Measurements from ENCODE around the gene EXOC6B. TPM values are rescaled to one million over a fixed set of nuclear protein-coding genes. Genes with fewer than 3 reads are reported as not detected.
A peak's percentile ranks its signal among the peaks of the same experiment; 100 is the strongest.

Gene EXOC6B
- total and polyA plus RNA-seq, 5 experiments from 2014 or later = 3.3 to 20.1 (median 3.4) TPM

- H3K9me3 Mint-ChIP-seq = no peaks in the 10 kb centered on the region
- H3K4me3 Mint-ChIP-seq = no peak overlapping the region
- no peaks in the 10 kb centered on the region for H3K4me1 Mint-ChIP-seq
- no peak for ATAC-seq
- no peak for DNase-seq
- H3K27ac Mint-ChIP-seq = no peak overlapping the region
- H3K36me3 Mint-ChIP-seq = peaks cover 0 to 10% (median 3%) of the 10 kb centered on the region in 3 donors
- POLR2A ChIA-PET = no interaction called here
- no peaks in the 10 kb centered on the region for H3K27me3 Mint-ChIP-seq
These were observed 81.8 kb downstream of the EXOC6B start for GRCh38 chr2:72744049-72744448.

GRCh38 chr2:72743481-72743880 lies 82.4 kb downstream of the EXOC6B start:
- Mint-ChIP-seq H3K9me3 (no peaks in the 10 kb centered on the region), H3K36me3 (peaks cover 0 to 12% (median 3%) of the 10 kb centered on the region in 3 donors), H3K4me3 (no peak overlapping the region), H3K27me3 (no peaks in the 10 kb centered on the region), H3K4me1 (no peaks in the 10 kb centered on the region), H3K27ac (no peak overlapping the region)
- ATAC-seq (no peak), DNase-seq (no peak)
- POLR2A ChIA-PET = no interaction called here

- DNase-seq (no peak), ATAC-seq (no peak)
- Mint-ChIP-seq H3K4me1 (peaks cover 0 to 2% (median 0%) of the 10 kb centered on the region in 4 donors), H3K36me3 (peaks cover 0 to 31% (median 5%) of the 10 kb centered on the region in 3 donors), H3K4me3 (no peak overlapping the region), H3K27me3 (no peaks in the 10 kb centered on the region), H3K9me3 (no peaks in the 10 kb centered on the region), H3K27ac (no peak overlapping the region)
- POLR2A ChIA-PET = no interaction called here
These were observed 87.7 kb downstream of the EXOC6B start for GRCh38 chr2:72738096-72738495.

GRCh38 chr2:72734432-72734831 lies 91.4 kb downstream of the EXOC6B start:
- peaks cover 0 to 40% (median 5%) of the 10 kb centered on the region in 3 donors for H3K36me3 Mint-ChIP-seq
- ATAC-seq (no peak), DNase-seq (no peak)
- H3K4me1 Mint-ChIP-seq = peaks cover 0 to 2% (median 0%) of the 10 kb centered on the region in 4 donors
- POLR2A ChIA-PET = interaction anchor here (0.5 kb wide), 1 partner anchor 145 kb away, joined by 3 read pairs; no protein-coding TSS in a partner anchor
- no peaks in the 10 kb centered on the region for H3K9me3 Mint-ChIP-seq
- no peak overlapping the region for H3K4me3 Mint-ChIP-seq
- no peaks in the 10 kb centered on the region for H3K27me3 Mint-ChIP-seq
- no peak overlapping the region for H3K27ac Mint-ChIP-seq

- Mint-ChIP-seq H3K9me3 (no peaks in the 10 kb centered on the region), H3K27ac (no peak overlapping the region), H3K36me3 (peaks cover under 1 to 27% (median 3%) of the 10 kb centered on the region in 3 donors), H3K27me3 (no peaks in the 10 kb centered on the region), H3K4me1 (peaks cover 0 to 2% (median 0%) of the 10 kb centered on the region in 4 donors), H3K4me3 (no peak overlapping the region)
- ATAC-seq = no peak
- DNase-seq = no peak
- POLR2A ChIA-PET = no interaction called here
These were observed 94.7 kb downstream of the EXOC6B start for GRCh38 chr2:72731116-72731515.

- POLR2A ChIA-PET = no interaction called here
- peaks cover 0 to 2% (median 0%) of the 10 kb centered on the region in 4 donors for H3K4me1 Mint-ChIP-seq
- H3K27me3 Mint-ChIP-seq = no peaks in the 10 kb centered on the region
- no peaks in the 10 kb centered on the region for H3K9me3 Mint-ChIP-seq
- no peak overlapping the region for H3K4me3 Mint-ChIP-seq
- H3K36me3 Mint-ChIP-seq = peaks cover 3 to 17% (median 4%) of the 10 kb centered on the region in 3 donors
- no peak overlapping the region for H3K27ac Mint-ChIP-seq
- DNase-seq (no peak), ATAC-seq (no peak)
These were observed 98.5 kb downstream of the EXOC6B start for GRCh38 chr2:72727356-72727755.

GRCh38 chr2:72723769-72724370 lies 102.0 kb downstream of the EXOC6B start:
- H3K36me3 Mint-ChIP-seq = peaks cover 0 to 14% (median 4%) of the 10 kb centered on the region in 3 donors
- ATAC-seq (no peak), DNase-seq (no peak)
- no peaks in the 10 kb centered on the region for H3K9me3 Mint-ChIP-seq
- POLR2A ChIA-PET = no interaction called here
- no peak overlapping the region for H3K4me3 Mint-ChIP-seq
- H3K4me1 Mint-ChIP-seq = peaks cover 0 to 2% (median 0%) of the 10 kb centered on the region in 4 donors
- no peaks in the 10 kb centered on the region for H3K27me3 Mint-ChIP-seq
- H3K27ac Mint-ChIP-seq = no peak overlapping the region

GRCh38 chr2:72722492-72723070 lies 103.3 kb downstream of the EXOC6B start:
- POLR2A ChIA-PET = no interaction called here
- DNase-seq = no peak
- ATAC-seq = no peak
- Mint-ChIP-seq H3K9me3 (no peaks in the 10 kb centered on the region), H3K4me3 (no peak overlapping the region), H3K27me3 (no peaks in the 10 kb centered on the region), H3K4me1 (peaks cover 0 to 2% (median 0%) of the 10 kb centered on the region in 4 donors), H3K27ac (no peak overlapping the region), H3K36me3 (peaks cover 4 to 24% (median 4%) of the 10 kb centered on the region in 3 donors)

GRCh38 chr2:72719416-72719815 lies 106.4 kb downstream of the EXOC6B start:
- H3K27me3 Mint-ChIP-seq = no peaks in the 10 kb centered on the region
- DNase-seq (no peak), ATAC-seq (no peak)
- H3K27ac Mint-ChIP-seq = no peak overlapping the region
- POLR2A ChIA-PET = no interaction called here
- no peaks in the 10 kb centered on the region for H3K9me3 Mint-ChIP-seq
- H3K36me3 Mint-ChIP-seq = peaks cover 6 to 46% (median 23%) of the 10 kb centered on the region in 3 donors
- peaks cover 0 to 3% (median under 1%) of the 10 kb centered on the region in 4 donors for H3K4me1 Mint-ChIP-seq
- no peak overlapping the region for H3K4me3 Mint-ChIP-seq

GRCh38 chr2:72718876-72719275 lies 107.0 kb downstream of the EXOC6B start:
- no peaks in the 10 kb centered on the region for H3K27me3 Mint-ChIP-seq
- H3K4me3 Mint-ChIP-seq = no peak overlapping the region
- POLR2A ChIA-PET = no interaction called here
- DNase-seq (no peak), ATAC-seq (no peak)
- H3K36me3 Mint-ChIP-seq = peaks cover 6 to 48% (median 29%) of the 10 kb centered on the region in 3 donors
- peaks cover 0 to 3% (median under 1%) of the 10 kb centered on the region in 4 donors for H3K4me1 Mint-ChIP-seq
- no peaks in the 10 kb centered on the region for H3K9me3 Mint-ChIP-seq
- no peak overlapping the region for H3K27ac Mint-ChIP-seq

- peaks cover 0 to 5% (median 1%) of the 10 kb centered on the region in 4 donors for H3K4me1 Mint-ChIP-seq
- peaks cover 6 to 61% (median 45%) of the 10 kb centered on the region in 3 donors for H3K36me3 Mint-ChIP-seq
- H3K27ac Mint-ChIP-seq = no peak overlapping the region
- no peak for DNase-seq
- no peak overlapping the region for H3K4me3 Mint-ChIP-seq
- no peaks in the 10 kb centered on the region for H3K9me3 Mint-ChIP-seq
- H3K27me3 Mint-ChIP-seq = no peaks in the 10 kb centered on the region
- POLR2A ChIA-PET = no interaction called here
- ATAC-seq = no peak
These were observed 109.2 kb downstream of the EXOC6B start for GRCh38 chr2:72716601-72717000.

- H3K36me3 Mint-ChIP-seq = peaks cover 6 to 72% (median 59%) of the 10 kb centered on the region in 3 donors
- no peak overlapping the region for H3K4me3 Mint-ChIP-seq
- peaks cover 0 to 5% (median 3%) of the 10 kb centered on the region in 4 donors for H3K4me1 Mint-ChIP-seq
- no peaks in the 10 kb centered on the region for H3K27me3 Mint-ChIP-seq
- POLR2A ChIA-PET = no interaction called here
- peak overlapping the region in 1 of 10 donors; percentile 11 for H3K27ac Mint-ChIP-seq
- no peak for DNase-seq
- H3K9me3 Mint-ChIP-seq = no peaks in the 10 kb centered on the region
- ATAC-seq = no peak
These were observed 112.0 kb downstream of the EXOC6B start for GRCh38 chr2:72713857-72714256.

- DNase-seq (no peak), ATAC-seq (no peak)
- POLR2A ChIA-PET = no interaction called here
- no peaks in the 10 kb centered on the region for H3K9me3 Mint-ChIP-seq
- peaks cover 0 to 5% (median 3%) of the 10 kb centered on the region in 4 donors for H3K4me1 Mint-ChIP-seq
- H3K36me3 Mint-ChIP-seq = peaks cover 11 to 64% (median 62%) of the 10 kb centered on the region in 3 donors
- no peak overlapping the region for H3K4me3 Mint-ChIP-seq
- peak overlapping the region in 1 of 10 donors; percentile 74 for H3K27ac Mint-ChIP-seq
- no peaks in the 10 kb centered on the region for H3K27me3 Mint-ChIP-seq
These were observed 112.9 kb downstream of the EXOC6B start for GRCh38 chr2:72712977-72713376.

Measured in naive thymus-derived CD8-positive, alpha-beta T cell (primary cell).